ENCODE results near the gene CANT1. TPM values are rescaled to one million over a fixed set of nuclear protein-coding genes. Genes with fewer than 3 reads are reported as not detected.

The CANT1 gene
- total and polyA plus RNA-seq, 2 of the 13 experiments (the other 11 are each of a cell fraction or from before 2014, with no cell fraction given) = 34.1 to 42.1 TPM

DNA sequence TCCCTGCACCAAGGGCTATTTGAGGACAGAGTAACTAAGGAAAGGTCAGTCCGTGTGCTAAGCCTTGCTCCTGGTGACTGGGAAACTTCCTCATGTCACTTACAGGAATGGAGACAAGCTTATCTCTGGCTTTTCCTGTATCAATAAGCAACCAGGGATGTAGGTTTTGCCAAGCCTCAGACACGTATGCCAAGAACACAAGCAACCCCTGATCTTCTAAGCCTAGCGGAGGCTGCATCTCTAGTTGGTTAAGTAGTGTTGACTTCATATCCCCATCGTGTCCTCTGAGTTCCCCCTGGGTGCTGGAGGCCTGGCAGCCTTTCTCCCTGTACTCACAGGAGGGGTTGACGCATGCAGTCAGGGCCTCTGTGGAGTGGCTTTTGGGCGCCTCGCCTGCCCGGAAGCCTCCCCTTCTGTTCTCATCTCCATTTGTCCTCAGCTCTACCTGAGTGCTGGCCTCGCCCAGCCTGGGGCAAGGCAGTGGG lies 13.0 kb upstream of the CANT1 start:
- no TSS peak for BruUV-seq (replicated peaks)

More for the DNA sequence above, 13.0 kb upstream of the CANT1 start:
- H2AFZ ChIP-seq (ENCODE audit: low read length) = no peak overlapping the region
- no peaks in the 10 kb centered on the region; a peak in 1 of 5 replicates for H3K36me3 ChIP-seq (replicated peaks in 1 of 2; ENCODE audit: control insufficient read depth in 1 of 2, insufficient read depth in 2 of 2, low read length in 2 of 2)
- H3K9me3 ChIP-seq (ENCODE audit: low read length) = no peaks in the 10 kb centered on the region
- WGBS (ENCODE audit: low lambda C conversion rate) = 88% methylated on average over 6 of the region's 9 CpGs
- intact Hi-C loops (cut with micrococcal nuclease; ENCODE audit: unreplicated experiment) (no loop called here), in situ Hi-C loops (cut with HindIII; ENCODE audit: extremely low pct_ligation_motif_present, low pct_unique_long_range_greater_than_20kb) (no loop called here)
- H3K4me3 ChIP-seq (replicated peaks in 1 of 3; ENCODE audit: insufficient read depth in 1 of 3, low read depth in 2 of 3, low read length in 3 of 3) = no peak overlapping the region
- CTCF ChIA-PET (ENCODE audit: low intra/inter-chr PET ratio, low total read pairs) = interaction anchor here (4.9 kb wide), 1 partner anchor 20 kb away, joined by 71 read pairs; no protein-coding TSS in a partner anchor
- peaks cover 65% of the 10 kb centered on the region for H3K4me1 ChIP-seq (ENCODE audit: insufficient read depth, low read length)
- TF ChIP-seq, protein P1, sequence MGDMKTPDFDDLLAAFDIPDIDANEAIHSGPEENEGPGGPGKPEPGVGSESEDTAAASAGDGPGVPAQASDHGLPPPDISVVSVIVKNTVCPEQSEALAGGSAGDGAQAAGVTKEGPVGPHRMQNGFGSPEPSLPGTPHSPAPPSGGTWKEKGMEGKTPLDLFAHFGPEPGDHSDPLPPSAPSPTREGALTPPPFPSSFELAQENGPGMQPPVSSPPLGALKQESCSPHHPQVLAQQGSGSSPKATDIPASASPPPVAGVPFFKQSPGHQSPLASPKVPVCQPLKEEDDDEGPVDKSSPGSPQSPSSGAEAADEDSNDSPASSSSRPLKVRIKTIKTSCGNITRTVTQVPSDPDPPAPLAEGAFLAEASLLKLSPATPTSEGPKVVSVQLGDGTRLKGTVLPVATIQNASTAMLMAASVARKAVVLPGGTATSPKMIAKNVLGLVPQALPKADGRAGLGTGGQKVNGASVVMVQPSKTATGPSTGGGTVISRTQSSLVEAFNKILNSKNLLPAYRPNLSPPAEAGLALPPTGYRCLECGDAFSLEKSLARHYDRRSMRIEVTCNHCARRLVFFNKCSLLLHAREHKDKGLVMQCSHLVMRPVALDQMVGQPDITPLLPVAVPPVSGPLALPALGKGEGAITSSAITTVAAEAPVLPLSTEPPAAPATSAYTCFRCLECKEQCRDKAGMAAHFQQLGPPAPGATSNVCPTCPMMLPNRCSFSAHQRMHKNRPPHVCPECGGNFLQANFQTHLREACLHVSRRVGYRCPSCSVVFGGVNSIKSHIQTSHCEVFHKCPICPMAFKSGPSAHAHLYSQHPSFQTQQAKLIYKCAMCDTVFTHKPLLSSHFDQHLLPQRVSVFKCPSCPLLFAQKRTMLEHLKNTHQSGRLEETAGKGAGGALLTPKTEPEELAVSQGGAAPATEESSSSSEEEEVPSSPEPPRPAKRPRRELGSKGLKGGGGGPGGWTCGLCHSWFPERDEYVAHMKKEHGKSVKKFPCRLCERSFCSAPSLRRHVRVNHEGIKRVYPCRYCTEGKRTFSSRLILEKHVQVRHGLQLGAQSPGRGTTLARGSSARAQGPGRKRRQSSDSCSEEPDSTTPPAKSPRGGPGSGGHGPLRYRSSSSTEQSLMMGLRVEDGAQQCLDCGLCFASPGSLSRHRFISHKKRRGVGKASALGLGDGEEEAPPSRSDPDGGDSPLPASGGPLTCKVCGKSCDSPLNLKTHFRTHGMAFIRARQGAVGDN (CRISPR knock-in tag; IDR thresholded peaks at IDR 0.05) = peak; percentile 37
- peak; percentile 49 for TF ChIP-seq AGO2 (optimal IDR thresholded peaks at IDR 0.05; ENCODE audit: low read depth, low read length)
- TF ChIP-seq POLR2G (IDR thresholded peaks at IDR 0.05; ENCODE audit: low read depth, low read length) = 0 out of 2 replicates have a peak, but pooled peaks have one; percentile 18
- no peak for TF ChIP-seq ZNF598 (CRISPR knock-in tag; IDR thresholded peaks at IDR 0.05; ENCODE audit: borderline replicate concordance)
- TF ChIP-seq ZFP41 (CRISPR knock-in tag; IDR thresholded peaks at IDR 0.05; ENCODE audit: borderline replicate concordance) = no peak
- no peak overlapping the region for H3K27ac ChIP-seq (ENCODE audit: extremely low read length, insufficient read depth, low read length)
- H3K4me2 ChIP-seq (ENCODE audit: low read depth, low read length) = no peak overlapping the region
- no peaks in the 10 kb centered on the region for H4K20me1 ChIP-seq (ENCODE audit: insufficient read depth, low read length)
- ATAC-seq (no peak), FAIRE-seq (no peak), DNase-seq (ENCODE audit: low spot score) (no peak)
- H3K79me2 ChIP-seq (ENCODE audit: insufficient read depth, low read length) = peaks cover 8% of the 10 kb centered on the region
- no peak overlapping the region; the same call in 1 of the 2 replicates for H3K9ac ChIP-seq (ENCODE audit: insufficient read depth, low read depth, low read length)
- POLR2A ChIA-PET = interaction anchor here (1.0 to 1.2 kb wide), 3 partner anchors 13 to 42 kb away, joined by 3 to 4 read pairs (median 3); partner anchors contain the start of gene CANT1
- no peaks in the 10 kb centered on the region for H3K27me3 ChIP-seq (ENCODE audit: control insufficient read depth in 1 of 2, insufficient read depth in 2 of 2, low read length in 2 of 2)
